Mucosa of descending colon (tissue), 3 donors: ENCODE data around the gene WDR90. TPM values are rescaled to one million over a fixed set of nuclear protein-coding genes. Genes with fewer than 3 reads are reported as not detected.
A peak's percentile ranks its signal among the peaks of the same experiment; 100 is the strongest.

ENCODE experiments used
- ATAC-seq: fragments of 200-7000 bp; cut with Tn5 transposase; one replicate; pipeline ENCODE4 v1.9.1; 2020; ENCODE audit warnings: mild to moderate bottlenecking, moderate library complexity
- DNase-seq, 3 donors: peaks; one replicate each; pipeline ENCODE4 v3.0.0-alpha.2; 2020
- H3K36me3 ChIP-seq: fragments of 200-600 bp; one replicate; pipeline ENCODE4 v1.8.0; 2021; ENCODE audit warnings: low read depth, mild to moderate bottlenecking
- H3K4me1 ChIP-seq: fragments of 200-600 bp; one replicate; pipeline ENCODE4 v1.8.0; 2021; ENCODE audit warnings: low read depth, mild to moderate bottlenecking
- H3K4me3 ChIP-seq: fragments of 200-600 bp; one replicate; pipeline ENCODE4 v1.8.0; 2021; ENCODE audit warnings: mild to moderate bottlenecking
- H3K9me3 ChIP-seq: fragments of 200-600 bp; one replicate; pipeline ENCODE4 v1.8.0; 2021; ENCODE audit warnings: mild to moderate bottlenecking
- intact Hi-C, 2 donors: fragments of 100-400 bp; cut with DNase I in 1 of 2; cut with micrococcal nuclease in 1 of 2; formaldehyde crosslinking; loops; one replicate each; pipeline versions ENCODE4 v1.11.0 to v1.11.1; 2022; cut with DNase I, micrococcal nuclease
- total RNA-seq, 3 donors: library from RNA; stranded (reverse); fragmentation: NEBNext Ultra II Directional in 2 of 3; extraction: Animal tissue kit (Norgen Biotek cat#: 25700) in 2 of 3; gene quantifications; one replicate each; pipeline versions ENCODE4 v1.2.1 to v1.2.4, GENCODE V29; 2021 to 2023
- TF ChIP-seq, protein P1 (sequence below): fragments of 200-600 bp; IDR thresholded peaks from one replicate; pipeline ENCODE4 v1.8.0; 2022; ENCODE audit warnings: antibody characterized with exemption, mild to moderate bottlenecking
- donor health status: DM: no; HTN: no; CAD: no; lungs with moderate emphysema.
- donor health status: DM: no; HTN: no; CAD: no.
- donor health status: DM: no; HTN: yes; CAD: no.

Gene WDR90
- total RNA-seq, 3 donors from 2014 or later = 35.0 to 54.9 (median 50.2) TPM

DNA sequence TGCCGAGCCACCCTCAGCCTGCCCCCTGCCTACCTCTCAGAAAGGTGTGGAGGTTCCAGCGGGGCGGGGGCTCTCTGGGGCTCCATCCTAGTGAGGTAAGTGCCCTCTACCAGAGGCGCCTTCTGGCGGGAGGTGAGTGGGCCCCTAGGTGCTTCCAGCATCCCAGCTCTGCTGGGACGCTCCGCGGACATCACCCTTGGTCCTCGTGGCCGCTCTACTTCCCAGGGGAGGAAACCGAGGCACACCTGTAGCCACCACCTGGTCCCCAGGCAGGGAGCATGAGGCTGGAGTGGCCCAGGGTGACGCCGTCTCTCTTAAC, 6.2 kb upstream of the WDR90 start:
- ATAC-seq = no peak
- TF ChIP-seq, protein P1, sequence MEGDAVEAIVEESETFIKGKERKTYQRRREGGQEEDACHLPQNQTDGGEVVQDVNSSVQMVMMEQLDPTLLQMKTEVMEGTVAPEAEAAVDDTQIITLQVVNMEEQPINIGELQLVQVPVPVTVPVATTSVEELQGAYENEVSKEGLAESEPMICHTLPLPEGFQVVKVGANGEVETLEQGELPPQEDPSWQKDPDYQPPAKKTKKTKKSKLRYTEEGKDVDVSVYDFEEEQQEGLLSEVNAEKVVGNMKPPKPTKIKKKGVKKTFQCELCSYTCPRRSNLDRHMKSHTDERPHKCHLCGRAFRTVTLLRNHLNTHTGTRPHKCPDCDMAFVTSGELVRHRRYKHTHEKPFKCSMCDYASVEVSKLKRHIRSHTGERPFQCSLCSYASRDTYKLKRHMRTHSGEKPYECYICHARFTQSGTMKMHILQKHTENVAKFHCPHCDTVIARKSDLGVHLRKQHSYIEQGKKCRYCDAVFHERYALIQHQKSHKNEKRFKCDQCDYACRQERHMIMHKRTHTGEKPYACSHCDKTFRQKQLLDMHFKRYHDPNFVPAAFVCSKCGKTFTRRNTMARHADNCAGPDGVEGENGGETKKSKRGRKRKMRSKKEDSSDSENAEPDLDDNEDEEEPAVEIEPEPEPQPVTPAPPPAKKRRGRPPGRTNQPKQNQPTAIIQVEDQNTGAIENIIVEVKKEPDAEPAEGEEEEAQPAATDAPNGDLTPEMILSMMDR = no peak
- peaks cover 47% of the 10 kb centered on the region for H3K4me1 ChIP-seq

DNA sequence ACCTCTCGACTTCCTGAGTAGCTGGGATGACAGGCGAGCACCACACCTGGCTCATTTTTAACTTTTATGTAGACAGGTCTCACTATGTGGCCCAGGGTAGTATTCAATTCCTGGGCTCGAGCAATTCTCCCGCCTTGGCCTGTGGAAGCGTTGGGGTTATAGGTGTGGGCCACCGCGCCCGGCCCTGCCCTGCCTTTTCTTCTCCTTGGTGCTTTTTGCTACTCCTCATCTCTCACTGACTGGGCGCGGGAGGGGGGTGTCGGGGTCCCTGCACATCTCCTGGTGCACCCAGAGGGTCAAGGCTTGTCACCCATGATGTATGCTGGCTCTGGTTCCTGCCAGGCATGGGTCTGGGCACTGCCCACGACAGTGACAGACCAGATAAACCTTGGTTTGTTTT, 4.6 kb upstream of the WDR90 start:
- TF ChIP-seq, protein P1 = no peak
- H3K4me3 ChIP-seq = no peak overlapping the region
- H3K36me3 ChIP-seq = peaks cover 3% of the 10 kb centered on the region
- ATAC-seq = no peak
- H3K9me3 ChIP-seq = no peaks in the 10 kb centered on the region
- peaks cover 53% of the 10 kb centered on the region for H3K4me1 ChIP-seq
- intact Hi-C loops = no loop called here
- no peak for DNase-seq

More for the DNA sequence above, 6.2 kb upstream of the WDR90 start:
- Histone ChIP-seq H3K9me3 (no peaks in the 10 kb centered on the region), H3K36me3 (peaks cover 3% of the 10 kb centered on the region), H3K4me3 (no peak overlapping the region)
- DNase-seq = peak in 1 of 3 donors; percentile 37
- intact Hi-C loops = no loop called here

DNA sequence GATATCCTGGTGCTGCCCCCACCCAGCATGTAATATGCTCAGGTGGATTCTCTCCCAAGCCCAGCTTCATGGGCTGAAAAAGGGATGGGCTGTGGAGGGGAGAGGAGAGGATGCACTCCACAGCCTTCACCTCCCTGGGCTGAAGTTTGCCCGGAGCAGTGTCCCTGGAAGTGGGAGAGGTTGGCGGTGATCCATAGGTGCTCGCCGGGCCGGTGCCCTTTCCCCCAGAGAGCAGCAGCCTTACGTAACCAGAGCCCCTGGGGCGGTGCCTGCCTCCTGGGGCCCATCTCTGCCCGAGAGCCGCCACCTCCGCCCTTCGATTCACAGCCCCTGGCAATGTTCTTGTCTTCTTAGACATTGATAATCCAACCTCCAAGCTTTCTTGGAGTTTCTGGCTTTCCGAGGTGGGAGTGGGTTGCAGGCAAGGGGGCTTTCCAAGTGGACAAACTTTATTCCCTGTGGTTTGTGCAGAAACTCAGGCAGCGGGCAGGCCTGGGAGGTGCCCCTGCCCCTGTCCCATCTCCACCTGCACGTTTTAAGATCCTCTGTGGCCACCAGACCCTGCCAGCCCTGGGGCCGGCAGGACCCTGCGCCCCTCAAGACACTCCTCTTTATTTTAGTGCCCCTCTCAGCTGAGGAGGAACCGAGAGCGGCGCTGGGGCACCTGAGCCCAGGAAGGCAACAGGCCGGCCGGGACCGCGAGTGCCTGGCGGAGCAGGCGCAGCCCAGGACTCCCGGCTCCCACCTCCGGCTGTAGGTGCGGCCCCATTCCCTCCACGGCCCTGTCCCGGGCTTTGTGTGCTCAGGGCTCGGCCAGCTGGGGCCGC, 3.1 kb upstream of the WDR90 start:
- H3K4me3 ChIP-seq = no peak overlapping the region
- DNase-seq (peak; percentile 57 to 89 (median 76)), ATAC-seq (peak; percentile 47)
- intact Hi-C loops = no loop called here
- peaks cover 3% of the 10 kb centered on the region for H3K36me3 ChIP-seq
- TF ChIP-seq, protein P1 = no peak
- peaks cover 60% of the 10 kb centered on the region for H3K4me1 ChIP-seq
- H3K9me3 ChIP-seq = no peaks in the 10 kb centered on the region

DNA sequence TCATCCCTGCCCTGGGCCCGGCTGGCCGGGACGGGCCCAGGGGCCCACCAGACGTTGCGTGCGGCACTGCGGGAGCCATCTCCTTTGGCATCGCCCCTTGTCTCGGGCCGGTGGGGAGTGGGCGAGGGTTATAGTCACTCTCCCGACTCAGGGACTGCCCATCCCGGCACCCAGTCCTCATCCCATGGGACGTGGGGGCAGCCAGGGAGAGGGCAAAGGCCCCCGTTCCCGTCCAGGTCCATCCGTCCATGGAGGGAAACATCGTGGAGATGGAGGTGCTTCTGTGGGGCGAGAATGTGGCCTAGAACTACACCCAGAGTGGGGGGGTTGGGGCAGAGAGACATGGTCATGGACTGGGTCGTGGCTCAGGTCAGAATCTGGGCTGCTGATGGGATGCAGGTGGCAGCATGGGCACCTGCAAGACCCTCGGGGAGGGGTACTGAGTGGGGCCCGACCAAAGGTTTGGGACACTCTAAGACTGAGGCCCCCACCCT, 2.4 kb upstream of the WDR90 start:
- Histone ChIP-seq H3K4me1 (peaks cover 60% of the 10 kb centered on the region), H3K9me3 (no peaks in the 10 kb centered on the region), H3K4me3 (no peak overlapping the region), H3K36me3 (peaks cover under 1% of the 10 kb centered on the region)
- intact Hi-C loops = no loop called here
- no peak for DNase-seq
- ATAC-seq = no peak
- TF ChIP-seq, protein P1 = no peak

DNA sequence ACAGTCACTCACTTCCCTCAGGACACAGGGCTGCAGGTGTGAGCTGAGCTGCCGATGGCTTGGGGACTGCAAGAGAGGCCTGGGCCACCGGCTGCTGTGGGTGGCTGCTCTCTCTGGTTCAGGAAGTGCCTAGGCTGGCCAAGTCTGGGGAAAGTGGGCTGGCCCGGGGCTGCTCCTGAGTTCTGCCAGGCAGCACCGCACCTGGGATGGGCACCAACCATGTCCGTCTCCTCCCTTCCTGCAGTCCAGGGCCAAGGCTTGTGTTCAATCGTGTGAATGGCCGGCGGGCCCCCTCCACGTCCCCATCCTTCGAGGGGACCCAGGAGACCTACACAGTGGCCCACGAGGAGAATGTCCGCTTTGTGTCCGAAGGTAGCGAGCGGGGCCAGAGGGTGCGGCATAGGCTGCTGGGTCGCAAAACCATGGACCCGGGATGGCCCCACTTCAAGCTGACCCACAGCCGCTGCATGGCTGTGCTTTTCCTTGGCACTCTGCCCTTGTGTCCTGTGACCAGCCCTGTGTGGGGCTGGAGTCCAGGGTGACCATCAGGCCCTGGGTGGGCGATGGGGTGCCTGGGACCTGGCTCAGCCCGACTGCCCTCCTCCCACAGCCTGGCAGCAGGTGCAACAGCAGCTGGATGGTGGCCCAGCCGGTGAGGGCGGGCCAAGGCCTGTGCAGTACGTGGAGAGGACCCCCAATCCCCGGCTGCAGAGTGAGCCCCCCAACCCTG, 1.8 kb upstream of the WDR90 start:
- no peaks in the 10 kb centered on the region for H3K9me3 ChIP-seq
- DNase-seq (peak in 2 of 3 donors; percentile 54 to 64), ATAC-seq (peak; percentile 33)
- H3K4me3 ChIP-seq = no peak overlapping the region
- TF ChIP-seq, protein P1 = no peak
- peaks cover 60% of the 10 kb centered on the region for H3K4me1 ChIP-seq
- intact Hi-C loops = no loop called here
- no peaks in the 10 kb centered on the region for H3K36me3 ChIP-seq
